Stimulated activated naive B cell treated with anti-CD40 and anti-IgM and Interleukin-4, amounts not matched to agents 10 μg/mL and 1 μg/mL and 100 μg/mL, for 72 hours (primary cell): ENCODE results near the gene HIC2.
A peak's percentile ranks its signal among the peaks of the same experiment; 100 is the strongest.
"Not testable (repeated sequence)": the region's sequence is repeated elsewhere in the genome, so short reads cannot be mapped to it uniquely, and the experiment has no call there.

Source experiments
- ATAC-seq, 2 donors: fragments of 150-1000 bp; cut with Tn5 transposase; replicated peaks; 2 replicates each; pipeline ENCODE4 v1.10.0; 2021; ENCODE audit warnings: moderate library complexity in 1 of 2
- DNase-seq: peaks from one replicate; pipeline ENCODE4 v3.0.0; 2021
- H3K27ac Mint-ChIP-seq: one replicate; pipeline ENCODE4 v1.8.0; 2022; ENCODE audit warnings: mild to moderate bottlenecking, mixed read lengths
- H3K27me3 Mint-ChIP-seq, 2 donors: one replicate each; pipeline ENCODE4 v1.8.0; 2022; ENCODE audit warnings: mixed read lengths in 2 of 2
- H3K36me3 Mint-ChIP-seq, 2 donors: one replicate each; pipeline ENCODE4 v1.8.0; 2022; ENCODE audit warnings: mixed read lengths in 2 of 2, mild to moderate bottlenecking in 1 of 2
- H3K4me1 Mint-ChIP-seq, 2 donors: one replicate each; pipeline ENCODE4 v1.8.0; 2022; ENCODE audit warnings: mixed read lengths in 2 of 2, mild to moderate bottlenecking in 1 of 2
- H3K4me3 Mint-ChIP-seq, 2 donors: one replicate each; pipeline ENCODE4 v1.8.0; 2022; ENCODE audit warnings: mild to moderate bottlenecking in 2 of 2, mixed read lengths in 2 of 2, moderate library complexity in 1 of 2
- H3K9me3 Mint-ChIP-seq, 2 donors: one replicate each; pipeline ENCODE4 v1.8.0; 2022; ENCODE audit warnings: mixed read lengths in 2 of 2, mild to moderate bottlenecking in 1 of 2

The HIC2 gene

DNA sequence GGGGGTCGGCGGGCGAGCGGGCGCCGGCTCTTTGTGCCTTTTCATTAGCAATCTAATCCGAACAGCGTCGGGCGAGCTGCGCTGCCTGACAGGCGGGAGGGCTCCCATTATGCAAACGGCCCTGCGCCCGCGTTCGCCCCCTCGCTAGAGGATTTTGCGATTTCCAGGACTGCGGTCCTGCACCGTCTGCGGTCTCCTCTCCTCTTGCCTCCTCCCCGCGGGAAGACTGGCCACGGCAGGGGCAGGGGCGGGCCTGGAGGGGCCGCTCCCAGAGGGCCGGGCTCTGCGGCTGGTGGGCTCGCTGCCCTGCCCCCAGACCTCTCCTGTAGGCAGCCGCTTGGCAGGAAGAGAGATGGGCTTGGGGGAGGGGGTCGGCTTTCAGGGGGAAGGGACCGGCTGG lies 682 bp downstream of the HIC2 start:
- not testable (repeated sequence) for H3K36me3 Mint-ChIP-seq, H3K27ac Mint-ChIP-seq, H3K27me3 Mint-ChIP-seq, H3K9me3 Mint-ChIP-seq, H3K4me1 Mint-ChIP-seq, DNase-seq
- peak; percentile 26 to 38 for ATAC-seq
- peak overlapping the region; percentile 59 to 68 for H3K4me3 Mint-ChIP-seq

DNA sequence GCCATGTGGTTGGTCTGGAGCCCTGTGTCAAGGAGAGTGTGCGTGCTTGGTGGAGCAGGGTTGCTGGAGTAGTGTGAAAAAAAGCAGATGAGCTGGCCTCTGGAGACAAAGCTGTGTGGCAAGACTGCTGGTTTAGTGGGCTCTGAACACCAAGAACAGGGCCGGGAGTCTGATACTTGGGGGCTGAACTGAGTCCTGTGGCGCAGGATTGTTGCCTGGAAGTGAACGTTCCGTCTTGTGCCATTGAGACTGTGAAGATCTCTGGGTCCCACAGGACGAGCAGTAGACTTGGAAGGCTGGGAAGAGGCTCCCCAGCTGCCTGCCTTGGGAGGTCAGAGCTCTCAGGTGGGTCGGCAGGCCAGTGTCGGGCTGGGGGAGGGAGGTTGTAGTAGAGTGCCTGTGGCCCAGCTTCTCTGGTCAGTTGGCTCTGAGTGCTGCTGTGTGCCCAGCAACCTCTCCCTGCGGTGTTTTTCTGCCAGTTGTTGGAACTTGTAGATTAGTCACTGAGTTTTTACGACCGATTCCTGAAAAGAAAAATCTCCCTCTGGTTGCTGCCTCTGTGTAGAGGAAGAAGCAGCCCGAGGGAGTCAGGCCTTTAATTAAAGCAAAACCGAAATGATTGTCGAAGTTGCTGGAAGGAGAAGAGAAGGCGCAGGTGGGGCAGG lies 1.9 kb downstream of the HIC2 start:
- H3K27ac Mint-ChIP-seq, H3K36me3 Mint-ChIP-seq, H3K4me3 Mint-ChIP-seq, H3K27me3 Mint-ChIP-seq, H3K9me3 Mint-ChIP-seq, DNase-seq, H3K4me1 Mint-ChIP-seq, ATAC-seq: not testable (repeated sequence)

DNA sequence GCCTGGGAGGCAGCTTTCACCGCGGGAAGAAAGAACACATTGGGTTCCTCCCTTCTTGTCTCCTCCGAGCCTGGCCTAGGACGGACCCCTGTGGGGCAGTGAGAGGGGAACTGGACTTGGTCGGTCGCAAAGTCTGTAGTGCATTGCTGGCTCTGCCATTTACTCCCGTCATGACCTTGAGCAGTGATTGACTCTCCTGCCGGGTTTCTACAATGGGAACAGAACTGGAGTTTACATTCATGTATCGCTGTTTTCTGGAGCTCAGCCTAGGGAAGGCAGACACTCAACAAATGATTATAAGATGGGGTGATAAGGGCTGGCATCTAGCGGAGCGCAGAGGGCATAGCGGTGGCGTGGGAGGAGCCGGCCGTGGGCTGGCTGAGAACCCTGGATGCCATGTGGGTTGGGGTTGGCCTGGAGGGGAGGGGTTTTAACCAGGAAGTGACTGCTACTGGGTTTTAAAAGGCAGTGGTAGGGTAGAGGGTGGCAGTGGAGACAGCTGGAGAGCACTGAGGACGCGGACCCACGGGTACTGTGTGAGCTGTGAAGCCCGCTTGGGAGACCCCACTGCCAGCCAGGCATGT lies 3.1 kb downstream of the HIC2 start:
- not testable (repeated sequence) for H3K36me3 Mint-ChIP-seq, H3K4me3 Mint-ChIP-seq, H3K4me1 Mint-ChIP-seq, H3K9me3 Mint-ChIP-seq, H3K27ac Mint-ChIP-seq, DNase-seq, H3K27me3 Mint-ChIP-seq
- ATAC-seq, result peak; percentile 67 to 74

DNA sequence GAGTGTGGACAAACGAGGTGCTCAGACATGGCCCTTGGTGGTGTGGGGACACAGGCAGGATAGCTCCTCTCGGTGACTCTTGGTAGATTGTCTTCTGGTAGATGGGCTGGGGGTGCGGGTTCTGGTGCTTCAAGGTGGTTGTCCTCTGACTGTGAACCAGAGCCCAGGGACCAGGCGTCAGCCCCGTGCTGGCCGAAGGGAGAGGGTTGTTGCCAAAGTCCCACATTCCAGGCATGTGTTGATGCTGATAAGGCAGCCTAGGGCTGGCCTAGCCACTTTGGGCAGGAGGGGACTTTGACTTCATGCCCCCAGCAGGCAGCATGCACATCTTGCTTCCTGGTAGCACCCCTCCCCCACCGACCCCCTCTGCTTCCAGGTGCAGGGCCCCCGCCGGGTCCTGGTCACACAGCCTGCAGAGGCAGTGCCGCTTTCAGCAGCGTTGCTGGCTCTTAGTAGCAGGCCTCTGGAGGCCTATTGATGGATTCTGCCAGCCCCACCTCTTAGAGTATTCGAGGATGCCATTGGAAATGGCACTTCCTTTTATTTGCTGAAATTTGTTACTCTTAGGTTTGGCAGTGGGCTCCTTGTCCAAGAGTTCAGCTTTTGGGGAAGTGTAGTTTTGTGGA lies 7.0 kb downstream of the HIC2 start:
- not testable (repeated sequence) for H3K4me1 Mint-ChIP-seq, H3K9me3 Mint-ChIP-seq, H3K27ac Mint-ChIP-seq

DNA sequence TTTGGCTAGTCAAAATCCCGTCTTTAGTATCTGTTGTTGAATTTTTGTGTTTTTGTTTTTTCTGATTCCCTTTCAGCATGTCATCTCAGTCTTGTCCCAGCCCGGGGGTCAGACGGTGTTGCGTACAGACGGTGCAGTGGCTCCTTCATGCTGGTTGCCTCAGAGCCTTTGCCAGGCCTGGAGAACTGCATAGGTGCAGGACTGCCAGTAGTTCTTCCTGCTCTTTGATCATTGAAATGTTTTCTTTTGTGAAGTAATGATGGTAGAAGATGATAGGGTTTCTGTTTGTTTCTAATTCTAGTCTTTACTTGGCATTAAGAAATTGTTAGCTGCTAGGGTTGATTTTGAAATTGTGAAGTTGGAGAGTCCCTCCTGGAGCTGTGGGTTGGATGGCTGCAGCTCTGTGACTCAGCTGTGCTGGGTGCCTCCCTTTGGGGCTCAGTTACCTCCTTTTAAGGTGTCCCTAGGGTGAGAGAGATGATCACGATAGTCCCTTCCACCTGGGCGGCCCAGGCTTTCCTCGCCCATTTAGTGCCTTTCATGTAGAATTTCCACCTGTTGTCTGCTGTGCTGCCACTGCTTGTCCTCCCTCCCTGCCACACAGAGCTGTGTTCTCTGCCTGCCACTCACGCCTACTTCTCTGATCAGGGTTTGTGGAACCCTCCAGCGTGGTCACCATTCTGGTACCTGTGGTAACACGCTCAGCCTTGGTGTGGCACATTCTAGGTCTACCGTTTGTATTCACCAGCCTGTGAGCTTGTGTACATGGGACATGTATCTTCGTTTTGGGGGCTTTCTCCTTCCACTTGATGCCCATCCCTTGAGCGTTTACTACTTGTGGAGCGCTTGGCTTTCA lies 17.4 kb downstream of the HIC2 start:
- H3K27ac Mint-ChIP-seq, H3K4me1 Mint-ChIP-seq, H3K27me3 Mint-ChIP-seq, H3K9me3 Mint-ChIP-seq, H3K36me3 Mint-ChIP-seq, DNase-seq, H3K4me3 Mint-ChIP-seq: not testable (repeated sequence)
- ATAC-seq, result peak; percentile 65 to 69

More for the DNA sequence above, 7.0 kb downstream of the HIC2 start:
- not testable (repeated sequence) for ATAC-seq, H3K4me3 Mint-ChIP-seq, H3K36me3 Mint-ChIP-seq, H3K27me3 Mint-ChIP-seq, DNase-seq

DNA sequence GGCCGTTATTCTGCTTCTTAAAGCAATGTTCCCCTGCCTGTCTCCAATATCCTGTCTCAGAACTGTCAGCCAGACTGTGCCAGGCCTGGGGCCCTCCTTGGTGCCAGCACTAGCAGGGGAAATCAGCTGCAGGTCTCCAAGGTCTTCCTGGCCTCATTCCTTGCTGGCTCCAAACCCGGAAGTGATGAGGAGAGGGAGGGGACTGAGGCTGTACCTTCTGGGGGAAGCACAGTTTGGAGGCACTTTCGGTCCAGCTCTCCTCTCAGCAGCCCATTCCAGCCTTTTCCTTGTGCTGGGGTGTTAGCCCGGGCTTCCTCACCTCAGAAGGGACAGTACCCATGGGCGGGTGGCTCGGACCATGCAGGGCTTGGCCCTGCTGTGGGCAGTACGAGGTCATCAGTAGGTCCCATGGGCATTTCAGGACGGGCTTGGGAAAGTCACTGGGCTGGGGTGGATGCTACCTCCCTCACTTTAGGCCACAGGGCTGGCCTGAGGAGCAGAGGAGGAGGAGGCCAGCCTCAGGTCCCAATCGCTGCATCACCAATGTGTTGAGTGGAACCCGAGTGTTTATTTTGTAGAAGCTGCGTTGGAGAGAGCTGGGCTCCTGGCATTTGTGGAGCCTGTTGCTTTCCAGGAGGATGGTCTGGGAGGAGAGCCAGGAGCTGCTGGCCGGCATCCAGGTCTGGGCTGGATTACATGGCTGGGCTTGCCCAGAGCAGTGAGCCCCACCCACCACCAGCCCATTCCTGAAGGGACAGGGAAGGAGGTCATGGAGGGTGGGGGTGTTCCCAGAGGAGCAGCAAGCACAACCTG lies 19.0 kb downstream of the HIC2 start:
- not testable (repeated sequence) for DNase-seq, H3K9me3 Mint-ChIP-seq, ATAC-seq, H3K4me3 Mint-ChIP-seq, H3K27ac Mint-ChIP-seq, H3K27me3 Mint-ChIP-seq, H3K36me3 Mint-ChIP-seq, H3K4me1 Mint-ChIP-seq

DNA sequence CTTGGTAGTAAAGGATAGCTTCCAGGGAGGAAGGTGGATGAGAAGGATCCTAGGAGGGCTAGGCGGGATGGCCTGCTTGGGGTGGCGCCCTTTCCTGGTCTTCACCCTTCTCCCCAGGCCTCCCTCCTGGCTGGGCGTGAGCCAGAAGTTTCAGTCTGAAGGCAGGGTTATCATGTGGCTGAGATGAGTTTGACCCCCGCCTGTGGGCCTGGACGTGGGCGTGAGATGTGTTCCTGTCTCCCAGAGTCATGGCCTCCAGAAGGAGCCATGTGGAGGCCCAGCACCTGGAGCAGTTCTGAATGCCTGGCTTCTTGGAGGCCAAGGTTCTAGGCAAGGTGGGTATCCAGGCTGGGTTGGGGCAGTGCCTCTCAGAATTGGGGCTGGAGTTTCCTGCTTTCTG lies 20.8 kb downstream of the HIC2 start:
- H3K4me1 Mint-ChIP-seq, DNase-seq, ATAC-seq, H3K36me3 Mint-ChIP-seq, H3K27me3 Mint-ChIP-seq, H3K27ac Mint-ChIP-seq, H3K4me3 Mint-ChIP-seq, H3K9me3 Mint-ChIP-seq: not testable (repeated sequence)

DNA sequence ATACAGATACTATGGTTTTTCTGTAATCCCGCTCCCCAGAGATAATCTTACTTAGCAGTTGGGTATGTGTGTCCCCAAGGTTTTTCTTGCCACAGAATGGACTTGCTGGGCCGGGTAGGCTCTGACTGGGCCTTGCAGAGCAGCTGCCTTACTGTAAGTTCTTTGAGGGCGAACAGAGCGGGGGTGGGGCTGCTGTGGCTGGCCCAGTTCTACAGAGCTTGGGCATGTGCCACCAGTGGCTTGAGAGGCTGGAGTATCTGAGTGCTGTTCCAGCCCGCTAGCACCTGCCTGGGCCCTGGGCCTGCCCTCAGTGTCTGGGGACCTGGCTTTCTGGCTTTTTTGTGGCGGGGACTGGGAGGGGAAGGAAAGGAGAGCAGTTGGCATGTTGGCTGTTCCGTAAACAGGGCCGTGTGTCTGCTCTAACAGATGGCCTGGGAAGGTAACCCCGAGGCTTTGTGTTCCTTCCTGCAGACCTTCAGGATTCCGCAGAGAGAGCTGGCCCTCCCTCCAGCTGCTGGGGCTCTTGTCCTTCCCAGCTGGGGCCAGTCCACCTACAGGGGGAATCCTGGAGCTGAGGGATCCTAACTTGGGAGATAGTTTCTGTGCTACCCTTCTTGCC lies 23.0 kb downstream of the HIC2 start:
- H3K4me3 Mint-ChIP-seq, H3K9me3 Mint-ChIP-seq, H3K27ac Mint-ChIP-seq, H3K4me1 Mint-ChIP-seq, H3K36me3 Mint-ChIP-seq, DNase-seq, H3K27me3 Mint-ChIP-seq: not testable (repeated sequence)
- peak in 1 of 2 donors; percentile 34 for ATAC-seq

DNA sequence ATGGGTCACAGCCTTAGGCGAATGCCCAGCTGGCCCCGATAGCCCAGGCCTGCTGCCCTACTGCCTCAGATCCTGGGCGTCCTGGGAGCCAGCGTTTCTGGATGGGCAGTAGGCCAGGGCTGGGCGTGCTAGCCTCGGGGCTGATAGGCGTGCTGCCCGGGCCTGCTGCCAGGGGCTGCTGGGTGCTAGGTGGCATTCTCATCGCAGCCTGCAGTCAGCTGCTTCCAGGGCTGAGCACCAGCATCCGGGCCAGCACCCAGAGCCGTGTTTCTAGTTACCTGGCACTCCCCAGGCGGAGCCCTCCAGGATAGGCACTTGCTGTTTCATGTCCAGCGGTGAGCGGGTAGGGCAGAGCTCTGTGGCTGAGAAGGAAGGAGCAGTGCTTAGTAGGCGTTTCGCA lies 23.5 kb downstream of the HIC2 start:
- not testable (repeated sequence) for DNase-seq, H3K27me3 Mint-ChIP-seq, H3K36me3 Mint-ChIP-seq, H3K27ac Mint-ChIP-seq, H3K4me3 Mint-ChIP-seq, H3K9me3 Mint-ChIP-seq, H3K4me1 Mint-ChIP-seq
- peak; percentile 19 to 33 for ATAC-seq

DNA sequence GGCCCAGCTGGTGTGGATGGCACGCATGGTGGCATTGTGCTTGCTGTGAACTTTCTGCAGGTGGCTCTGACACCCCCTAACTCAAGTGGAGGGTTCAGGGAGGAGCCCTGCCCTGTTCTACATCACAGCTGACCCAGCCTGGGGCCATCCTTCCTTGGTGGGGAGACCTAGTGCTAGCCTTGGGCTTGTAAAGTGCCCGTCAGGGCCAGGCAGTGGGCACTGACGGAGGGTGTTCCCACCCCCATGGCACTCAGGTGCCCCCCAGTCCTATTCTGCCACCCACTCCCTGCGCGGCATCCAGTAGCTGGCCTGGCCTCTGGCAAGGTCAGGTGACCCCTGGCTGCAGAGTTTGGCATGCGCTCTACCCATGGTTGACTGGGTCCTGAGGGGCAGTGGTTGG lies 24.0 kb downstream of the HIC2 start:
- DNase-seq, ATAC-seq: not testable (repeated sequence)
- peaks cover 6 to 14% of the 10 kb centered on the region in 2 donors for H3K36me3 Mint-ChIP-seq

DNA sequence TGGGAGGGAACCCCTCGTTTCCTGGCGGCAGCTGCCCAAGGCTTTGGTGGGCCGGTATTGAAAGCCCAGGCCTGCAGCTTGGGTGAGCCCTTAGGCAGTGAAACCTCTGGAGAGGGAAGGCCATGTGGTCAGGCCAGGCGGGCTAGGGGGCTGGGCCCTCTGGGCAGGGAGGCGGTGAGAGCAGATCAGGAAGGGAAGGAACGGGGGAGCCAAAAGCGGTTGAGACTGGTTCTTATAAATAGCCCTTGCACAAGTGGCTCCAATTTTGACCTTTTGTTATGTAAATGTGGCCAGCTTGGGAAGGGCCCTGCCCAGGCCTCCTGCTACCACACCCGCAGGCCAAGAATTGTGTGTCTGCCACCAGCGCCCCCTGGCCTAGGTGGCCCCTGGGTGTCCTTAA lies 25.0 kb downstream of the HIC2 start:
- not testable (repeated sequence) for H3K4me3 Mint-ChIP-seq, DNase-seq, H3K27ac Mint-ChIP-seq

More for the DNA sequence above, 24.0 kb downstream of the HIC2 start:
- not testable (repeated sequence) for H3K4me3 Mint-ChIP-seq, H3K27me3 Mint-ChIP-seq, H3K4me1 Mint-ChIP-seq, H3K9me3 Mint-ChIP-seq, H3K27ac Mint-ChIP-seq

DNA sequence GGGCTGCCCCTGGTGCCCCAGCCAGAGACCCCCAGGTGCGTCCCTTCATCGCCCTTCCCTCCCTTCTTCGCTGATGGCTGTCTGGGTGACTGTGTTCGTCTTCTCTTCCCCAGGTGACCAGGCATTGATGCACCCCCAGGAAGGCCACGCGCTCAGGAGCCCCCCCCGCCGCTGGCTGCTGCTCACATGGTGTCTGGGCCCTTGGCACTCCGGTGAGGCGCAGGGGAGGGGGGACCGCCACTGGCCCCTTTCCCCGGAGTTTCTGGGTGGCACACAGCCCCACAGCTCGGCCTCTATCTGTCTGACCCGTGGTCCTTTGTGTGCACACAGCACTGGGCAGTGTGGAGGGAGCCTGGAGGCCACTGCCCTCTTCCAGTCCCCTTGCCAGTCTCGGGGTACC lies 25.5 kb downstream of the HIC2 start:
- H3K4me1 Mint-ChIP-seq, H3K4me3 Mint-ChIP-seq, H3K27me3 Mint-ChIP-seq, DNase-seq, H3K9me3 Mint-ChIP-seq, ATAC-seq, H3K27ac Mint-ChIP-seq: not testable (repeated sequence)
- H3K36me3 Mint-ChIP-seq, result peaks cover 13 to 21% of the 10 kb centered on the region in 2 donors

More for the DNA sequence above, 25.0 kb downstream of the HIC2 start:
- not testable (repeated sequence) for H3K9me3 Mint-ChIP-seq, H3K4me1 Mint-ChIP-seq, H3K27me3 Mint-ChIP-seq
- H3K36me3 Mint-ChIP-seq, result peaks cover 11 to 20% of the 10 kb centered on the region in 2 donors
- peak; percentile 39 to 58 for ATAC-seq

DNA sequence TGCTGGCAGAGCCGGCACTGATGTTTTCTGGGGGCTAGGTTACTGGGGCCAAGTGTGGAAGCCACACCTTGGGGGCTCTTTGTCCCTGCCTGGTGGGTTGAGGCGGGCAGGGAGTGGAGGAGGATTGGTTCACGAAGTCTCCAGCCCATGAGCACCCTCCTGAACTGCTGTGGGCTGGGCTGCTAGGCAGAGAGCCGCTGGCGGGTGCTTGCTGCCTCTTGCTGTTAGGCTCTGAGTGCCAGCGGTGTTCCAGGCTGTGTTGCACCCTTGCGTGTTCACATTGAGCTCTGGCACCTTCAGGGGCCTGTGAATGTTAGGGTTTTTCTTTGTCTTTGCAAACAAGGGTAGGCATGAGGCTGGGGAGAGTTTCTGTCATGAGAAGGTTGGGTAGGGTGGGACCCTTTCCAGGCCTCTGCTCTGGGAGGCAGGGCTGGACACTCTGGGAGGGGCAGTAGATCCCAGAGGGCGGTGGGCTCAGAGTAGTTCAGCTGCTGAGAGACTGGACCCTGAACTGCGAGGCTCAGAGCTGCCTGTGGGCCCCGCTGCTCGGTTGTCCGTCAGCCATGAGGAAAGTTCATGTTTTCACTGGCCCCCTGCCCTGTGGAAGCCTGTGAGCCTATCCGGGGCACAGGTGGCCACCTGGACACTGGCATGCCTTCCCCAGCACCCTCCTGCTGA lies 26.0 kb downstream of the HIC2 start:
- H3K4me3 Mint-ChIP-seq, result no peak overlapping the region
- peaks cover 17 to 27% of the 10 kb centered on the region in 2 donors for H3K36me3 Mint-ChIP-seq
- DNase-seq, result no peak
- H3K9me3 Mint-ChIP-seq, result no peaks in the 10 kb centered on the region
- no peaks in the 10 kb centered on the region for H3K27me3 Mint-ChIP-seq
- no peak for ATAC-seq
- H3K4me1 Mint-ChIP-seq, result no peaks in the 10 kb centered on the region
- peak overlapping the region; percentile 9 for H3K27ac Mint-ChIP-seq
